NCI-H748 treated with DMSO at 0.1 percent for 48 hours (cell line): Measurements from ENCODE around the gene ACCSL.

Source experiments
- DNase-seq: peaks from one replicate; lab custom pipeline; 2025; lab: John Stamatoyannopoulos, UW

Gene ACCSL

DNA sequence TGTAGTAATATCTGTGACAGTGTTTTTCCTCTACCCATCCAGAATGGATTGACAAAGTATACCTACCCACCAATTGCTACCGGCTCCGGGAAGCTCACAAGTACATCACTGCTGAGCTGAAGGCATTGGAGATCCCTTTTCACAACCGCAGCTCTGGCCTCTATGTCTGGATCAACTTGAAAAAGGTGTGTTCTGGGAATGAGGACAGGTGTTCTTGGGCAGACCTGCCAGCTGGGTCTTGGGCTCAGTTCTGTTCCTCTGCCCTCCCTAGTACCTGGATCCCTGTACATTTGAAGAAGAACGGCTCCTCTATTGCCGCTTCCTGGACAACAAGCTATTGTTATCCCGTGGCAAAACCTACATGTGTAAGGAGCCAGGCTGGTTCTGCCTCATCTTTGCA lies 10.5 kb downstream of the ACCSL start:
- no peak for DNase-seq

DNA sequence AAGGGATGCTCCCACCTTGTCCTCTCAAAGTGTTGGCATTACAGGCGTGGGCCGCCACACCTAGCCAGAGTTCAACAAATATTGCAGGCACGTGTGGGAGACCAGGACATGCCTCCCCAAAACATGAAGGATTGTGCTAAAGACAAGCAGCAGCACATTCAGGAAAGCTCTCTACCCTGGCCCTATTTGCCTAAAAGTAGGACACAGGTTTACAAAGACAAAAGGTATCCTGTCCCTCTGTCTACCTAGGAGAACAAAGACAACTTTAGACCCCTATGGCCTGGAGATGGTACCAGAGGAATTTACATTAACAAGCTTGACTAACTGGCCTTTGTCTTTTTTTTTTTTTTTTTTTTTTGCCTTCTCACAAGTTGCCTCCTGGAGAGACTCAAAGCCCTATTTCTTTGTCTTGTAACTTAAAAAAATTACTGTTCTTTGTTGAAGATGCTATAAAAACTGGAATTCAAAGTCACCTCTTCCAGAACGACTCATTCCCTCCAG lies 17.4 kb downstream of the ACCSL start:
- DNase-seq: no peak

DNA sequence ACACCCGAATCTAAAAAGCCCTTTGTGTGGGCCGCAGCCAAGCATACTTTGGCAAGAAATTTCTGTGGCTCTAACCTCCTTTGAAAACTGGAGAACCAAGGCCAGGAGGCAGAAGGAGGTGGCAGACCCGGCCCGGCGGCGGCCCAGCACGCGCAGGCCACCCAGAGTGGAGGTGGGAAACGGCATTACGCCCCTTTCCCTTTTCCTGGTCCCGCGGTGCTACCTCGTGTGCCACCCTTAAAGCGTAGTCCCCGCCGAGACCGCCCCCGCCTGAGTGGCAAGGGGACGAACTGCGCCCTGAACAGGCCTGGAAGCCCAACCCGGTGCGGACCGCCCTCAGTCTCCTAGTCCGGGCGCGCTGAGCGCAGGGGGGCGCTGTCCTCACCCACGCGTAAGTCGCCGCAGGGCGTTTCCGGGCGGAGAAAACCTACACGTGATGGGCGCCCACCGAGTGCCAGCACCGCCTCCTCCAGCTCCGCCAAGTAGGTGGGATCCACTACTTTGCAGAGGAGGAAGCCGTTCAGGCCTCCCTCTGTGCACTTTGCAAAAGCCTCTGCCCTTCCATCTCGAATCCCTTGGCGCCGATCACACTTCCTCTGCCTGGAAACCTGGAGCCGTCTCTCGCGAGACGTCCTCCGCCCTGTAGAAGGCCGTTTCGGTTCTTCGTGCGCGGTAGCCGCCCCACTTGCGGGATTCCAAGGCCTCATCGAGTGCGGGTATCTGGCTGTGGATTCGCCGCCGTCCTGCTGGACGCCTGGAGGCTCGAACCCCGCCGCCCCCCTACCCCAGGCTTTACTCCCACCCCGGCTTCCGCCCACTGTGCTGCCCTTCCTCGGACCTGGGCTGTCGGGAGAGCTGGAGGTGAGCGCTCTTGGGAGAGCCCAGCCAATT lies 18.3 kb downstream of the ACCSL start, which contains the start of gene ACCS:
ACCS (plus strand) TSS at position 430 of the 891 bp plus-strand sequence. CDS start 1,358 bp downstream, outside the sequence.
- DNase-seq: peak; percentile 76

DNA sequence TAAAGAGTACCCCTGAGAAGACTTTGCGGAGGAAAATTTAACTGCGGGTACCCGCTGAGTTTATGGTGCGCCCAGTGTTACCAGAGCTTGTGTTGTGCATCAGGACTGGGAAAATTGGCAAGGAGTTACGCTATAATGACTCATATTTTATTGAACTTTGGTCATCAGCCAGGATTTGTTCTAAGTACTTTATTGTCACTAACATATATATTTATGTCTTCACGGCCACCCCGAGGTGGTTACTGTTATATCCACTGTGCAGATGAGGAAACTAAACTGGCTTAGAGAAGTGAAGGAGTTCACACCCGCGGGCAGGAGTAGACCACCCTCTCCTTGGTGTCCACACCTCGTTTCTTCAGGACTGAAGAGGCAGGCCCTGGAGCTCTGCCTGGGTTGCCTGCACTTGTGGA lies 19.0 kb downstream of the ACCSL start:
- no peak for DNase-seq

DNA sequence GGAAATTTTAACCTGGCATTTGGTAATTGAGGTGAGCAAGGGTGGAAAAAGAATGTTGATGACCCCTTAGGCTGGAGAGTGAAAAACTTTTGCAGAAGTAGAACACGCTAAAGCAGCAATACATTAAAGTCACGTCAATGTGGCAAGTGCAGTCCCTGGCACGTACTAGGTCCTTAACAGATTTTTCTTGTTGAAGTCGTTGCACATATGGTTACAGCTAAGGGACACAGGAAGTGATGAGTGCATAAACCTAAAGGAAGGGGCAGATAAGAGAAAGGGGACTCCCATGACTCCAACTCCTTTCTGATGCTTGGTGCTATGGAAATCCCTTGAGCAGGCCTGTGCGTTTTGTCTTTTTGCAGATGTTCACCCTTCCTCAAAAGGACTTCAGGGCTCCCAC lies 19.5 kb downstream of the ACCSL start:
- no peak for DNase-seq

DNA sequence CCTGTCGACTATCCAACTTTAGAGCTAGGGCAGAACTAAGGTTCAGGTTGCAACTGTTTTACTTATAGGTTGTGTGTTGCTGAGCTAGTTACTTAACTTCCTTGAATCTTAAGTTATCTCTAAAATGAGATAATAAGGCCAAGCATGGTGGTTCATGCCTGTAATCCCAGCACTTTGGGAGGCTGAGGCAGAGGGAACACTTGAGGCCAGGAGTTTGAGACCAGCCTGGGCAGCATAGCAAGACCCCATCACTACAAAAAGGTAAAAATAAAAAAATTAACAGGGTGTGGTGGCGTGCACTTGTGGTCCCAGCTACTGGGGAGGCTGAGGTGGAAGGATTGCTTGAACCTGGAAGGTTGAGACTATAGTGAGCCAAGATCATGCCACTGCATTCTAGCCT lies 20.4 kb downstream of the ACCSL start:
- DNase-seq: no peak

DNA sequence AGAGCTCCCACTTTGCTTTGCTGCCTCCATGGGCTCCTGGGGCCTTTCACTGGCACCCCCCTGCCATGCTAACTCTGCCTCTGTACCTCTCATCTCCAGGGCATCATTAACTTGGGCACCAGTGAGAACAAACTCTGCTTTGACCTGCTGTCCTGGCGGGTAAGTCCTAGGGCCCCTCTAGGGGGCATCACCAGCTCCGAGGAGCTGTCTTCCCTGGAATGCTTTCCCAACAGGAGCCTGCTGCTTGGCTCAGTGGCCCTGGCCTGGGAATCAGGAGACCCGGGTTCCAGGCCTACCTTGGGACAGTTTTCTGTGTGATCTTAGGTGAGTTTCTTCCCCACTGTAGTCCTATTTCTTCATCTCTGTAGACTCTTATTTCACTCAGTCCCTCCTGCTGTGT lies 23.4 kb downstream of the ACCSL start:
- DNase-seq: no peak

DNA sequence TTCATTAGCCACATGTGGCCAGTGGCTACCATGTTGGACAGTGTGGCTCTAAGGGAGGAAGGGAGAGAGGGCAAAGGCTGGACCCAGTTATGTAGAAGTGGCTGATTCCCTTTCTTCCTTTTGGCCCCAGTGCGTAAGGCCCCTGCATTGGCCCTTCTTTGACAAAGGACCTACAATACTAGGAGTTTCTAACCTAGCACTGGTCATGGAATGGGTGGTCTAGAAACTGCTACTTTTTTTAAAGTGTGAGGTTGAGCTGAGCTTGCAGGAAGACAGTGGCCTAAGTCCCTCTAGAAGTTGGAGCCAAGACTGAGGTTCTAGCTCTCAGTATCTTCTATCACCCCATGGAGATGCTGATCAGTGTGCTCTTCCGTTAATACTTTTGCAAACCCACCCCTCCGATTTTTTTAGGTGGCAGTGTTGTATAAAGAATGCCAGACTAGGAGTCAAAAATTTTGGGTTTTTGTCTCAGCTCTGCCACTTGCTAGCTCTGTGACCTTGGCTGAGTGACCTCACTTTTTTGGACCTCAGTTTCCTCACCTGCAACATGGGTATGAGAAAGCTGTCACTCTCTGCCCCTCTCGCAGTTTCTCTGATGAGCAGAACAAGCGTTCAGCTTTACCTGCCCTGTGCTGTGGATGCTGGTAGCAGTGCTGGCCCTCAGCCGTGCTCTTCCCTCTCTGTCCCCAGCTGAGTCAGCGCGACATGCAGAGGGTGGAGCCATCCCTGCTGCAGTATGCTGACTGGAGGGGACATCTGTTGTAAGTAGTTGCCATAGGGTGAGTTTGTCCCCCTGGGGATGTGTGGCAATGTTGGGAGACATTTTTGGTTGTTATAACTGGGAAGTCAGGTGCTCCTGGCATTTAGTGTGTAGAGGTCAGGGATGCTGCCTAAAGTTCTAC lies 25.2 kb downstream of the ACCSL start:
- no peak for DNase-seq

DNA sequence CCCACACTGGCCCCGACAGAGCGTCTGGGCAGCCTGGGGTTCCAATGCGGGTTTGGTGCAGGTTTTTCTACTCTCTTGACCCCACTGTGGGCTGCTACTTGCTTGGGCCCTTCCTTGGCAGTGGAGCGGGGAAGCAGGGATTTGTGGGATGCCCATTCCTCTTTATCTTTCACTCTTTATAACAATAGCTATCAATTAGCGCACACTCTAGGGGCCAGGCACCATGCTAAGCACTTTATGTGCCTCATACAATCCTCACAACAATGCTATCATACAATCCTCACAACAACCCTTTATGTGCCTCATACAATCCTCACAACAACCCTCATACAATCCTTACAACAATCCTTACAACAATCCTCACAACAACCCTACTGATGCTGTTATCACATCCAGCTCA lies 31.0 kb downstream of the ACCSL start:
- no peak for DNase-seq

DNA sequence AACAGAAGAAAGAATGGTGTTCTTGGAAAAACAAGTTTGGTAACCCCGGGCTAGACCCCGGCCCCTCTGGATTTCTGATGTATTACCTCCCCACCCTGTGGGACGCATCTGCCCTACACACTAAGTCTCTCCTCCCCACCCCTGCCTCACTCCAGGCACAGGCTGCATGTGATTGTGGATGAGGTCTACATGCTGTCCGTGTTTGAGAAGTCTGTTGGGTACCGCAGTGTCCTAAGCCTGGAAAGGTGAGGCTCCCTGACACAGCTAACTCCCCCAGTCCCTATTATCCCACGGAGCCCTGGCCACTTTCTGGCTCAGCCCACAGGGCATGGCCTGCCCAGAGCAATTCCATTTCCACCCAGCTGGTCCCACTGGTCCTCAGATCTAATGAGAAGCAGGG lies 31.6 kb downstream of the ACCSL start:
- DNase-seq: no peak

DNA sequence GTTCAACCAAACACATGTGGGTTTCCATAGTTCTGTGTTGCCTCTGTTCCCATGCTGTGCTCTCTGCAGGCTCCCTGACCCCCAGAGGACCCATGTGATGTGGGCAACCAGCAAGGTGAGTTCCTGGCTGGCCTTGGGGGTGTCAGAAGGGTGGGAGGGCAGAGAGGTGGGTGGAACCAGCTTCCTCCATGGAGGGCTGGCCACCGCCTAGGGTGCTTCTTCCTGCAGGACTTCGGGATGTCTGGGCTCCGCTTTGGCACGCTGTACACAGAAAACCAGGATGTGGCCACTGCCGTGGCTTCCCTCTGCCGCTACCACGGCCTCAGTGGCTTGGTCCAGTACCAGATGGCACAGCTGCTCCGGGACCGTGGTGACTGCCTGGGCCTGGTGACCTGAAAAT lies 33.2 kb downstream of the ACCSL start:
- DNase-seq: no peak

DNA sequence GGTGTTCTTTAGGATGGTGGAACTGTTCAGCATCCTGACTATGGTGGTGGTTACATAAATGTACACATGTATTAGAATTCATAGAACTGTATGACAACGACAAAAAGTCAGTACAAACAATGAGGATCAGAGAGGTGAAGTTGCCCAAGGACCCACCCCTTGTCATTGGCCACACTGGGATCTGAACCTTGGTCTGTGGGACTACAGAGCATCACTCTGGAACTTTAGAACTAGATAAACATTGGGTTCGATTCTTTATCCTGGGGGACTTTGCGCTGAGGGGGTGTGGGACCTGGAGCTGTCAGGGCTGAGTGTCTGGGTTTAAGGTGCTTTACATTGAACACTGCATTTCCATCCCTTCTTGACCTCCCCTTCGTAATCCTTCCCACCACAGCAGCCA lies 34.9 kb downstream of the ACCSL start:
- no peak for DNase-seq

DNA sequence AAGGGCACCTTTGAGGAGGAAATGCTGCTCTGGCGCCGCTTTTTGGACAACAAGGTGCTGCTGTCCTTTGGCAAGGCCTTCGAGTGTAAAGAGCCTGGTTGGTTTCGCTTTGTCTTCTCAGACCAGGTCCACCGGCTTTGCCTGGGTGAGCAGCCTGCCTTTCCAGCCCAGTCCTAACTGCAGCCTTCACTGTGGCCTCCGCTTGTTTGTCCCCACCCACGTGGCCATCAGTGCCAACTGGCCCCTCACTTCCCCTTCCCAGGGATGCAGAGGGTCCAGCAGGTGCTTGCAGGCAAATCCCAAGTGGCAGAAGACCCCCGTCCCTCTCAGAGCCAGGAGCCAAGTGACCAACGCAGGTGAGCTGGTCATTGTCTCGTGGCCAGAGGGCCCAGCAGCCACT lies 35.7 kb downstream of the ACCSL start:
- no peak for DNase-seq

DNA sequence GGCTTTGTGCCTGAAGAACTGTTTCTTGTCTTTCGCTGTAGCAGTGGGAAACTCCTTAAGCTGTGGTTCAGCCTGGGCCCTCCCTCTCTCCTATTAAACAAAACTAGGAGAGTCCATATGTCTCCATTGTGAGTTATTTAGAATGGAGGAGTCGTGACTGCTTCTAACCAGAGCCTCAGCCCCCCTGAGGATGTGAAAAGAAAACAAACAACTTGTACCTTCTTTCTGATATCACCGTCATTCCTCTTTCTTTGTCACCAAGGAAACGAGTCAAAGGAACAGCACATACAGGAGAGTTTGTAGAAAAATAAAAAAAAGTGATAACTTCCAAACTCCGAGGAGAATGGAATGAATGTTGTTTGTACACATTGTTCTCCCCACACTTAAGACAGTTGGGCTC lies 36.1 kb downstream of the ACCSL start:
- DNase-seq: no peak

DNA sequence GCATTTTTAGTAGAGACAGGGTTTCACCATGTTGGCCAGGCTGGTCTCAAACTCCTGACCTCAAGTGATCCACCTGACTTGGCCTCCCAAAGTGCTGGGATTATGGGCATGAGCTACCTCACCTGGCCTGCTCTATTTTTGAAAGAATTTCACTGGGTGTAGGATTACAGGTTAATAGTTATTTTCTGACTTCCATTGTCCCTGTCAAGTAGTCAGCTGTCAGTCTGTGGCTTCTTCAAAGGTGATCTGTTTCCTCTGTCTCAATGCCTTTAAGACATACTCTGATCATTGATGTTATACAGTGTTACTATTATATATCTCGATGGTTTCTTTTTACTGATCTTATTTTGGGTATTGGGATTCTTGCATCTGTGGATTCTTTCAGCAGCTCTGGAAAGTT lies 37.5 kb downstream of the ACCSL start:
- no peak for DNase-seq

DNA sequence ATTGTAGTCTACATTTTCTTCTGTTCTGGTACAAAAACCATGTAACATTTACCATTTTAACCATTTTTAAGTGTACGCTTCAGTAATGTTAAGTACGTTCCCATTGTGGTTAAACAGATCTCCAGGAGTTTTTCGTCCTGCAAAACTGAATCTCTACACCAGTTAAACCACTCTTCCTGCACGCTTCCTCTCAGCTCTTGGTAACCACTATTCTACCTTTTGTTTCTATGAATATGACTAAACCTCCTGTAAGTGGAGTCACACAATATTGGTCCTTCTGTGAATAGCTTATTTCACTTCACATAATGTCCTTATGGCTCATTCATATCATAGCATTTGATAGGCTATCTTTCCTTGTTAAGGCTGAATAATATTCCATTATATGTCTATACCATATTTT lies 40.6 kb downstream of the ACCSL start:
- no peak for DNase-seq

DNA sequence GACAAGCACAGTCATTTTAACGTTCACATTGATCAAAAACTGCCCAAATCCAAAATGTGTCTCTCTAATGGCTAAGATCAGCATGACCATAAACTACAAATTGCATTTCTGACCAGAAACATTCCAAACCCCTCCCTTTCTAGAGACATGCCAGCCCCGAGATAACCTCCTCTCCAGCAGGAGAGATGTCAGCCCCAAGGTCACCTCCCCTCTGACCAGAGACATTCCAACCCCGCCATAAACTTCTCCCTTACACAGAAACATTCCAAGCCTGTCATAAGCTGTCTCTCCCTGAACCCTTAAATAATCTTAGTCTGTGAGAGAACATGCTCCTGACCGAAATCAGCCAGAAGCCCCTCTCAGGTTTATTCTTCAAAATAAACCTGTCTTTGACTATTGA lies 41.1 kb downstream of the ACCSL start:
- DNase-seq: no peak

DNA sequence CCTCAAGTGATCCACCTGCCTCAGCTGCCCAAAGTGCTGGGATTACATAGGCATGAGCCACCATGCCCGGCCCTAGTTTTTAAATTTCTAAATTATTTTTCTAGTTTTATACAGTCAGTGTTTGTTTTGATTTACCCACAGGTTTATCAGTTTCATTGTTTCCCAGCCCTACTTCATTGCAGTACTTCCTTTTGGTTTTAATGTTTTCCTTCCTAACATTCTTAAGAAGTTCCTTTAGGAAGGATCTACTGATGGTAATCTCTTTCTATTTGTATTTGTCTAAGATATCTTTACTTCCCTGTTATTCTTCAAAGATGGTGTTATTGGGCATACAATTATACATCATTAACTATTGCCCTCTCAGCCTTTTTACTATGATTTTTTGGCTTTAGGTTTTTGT lies 42.8 kb downstream of the ACCSL start:
- DNase-seq: no peak

DNA sequence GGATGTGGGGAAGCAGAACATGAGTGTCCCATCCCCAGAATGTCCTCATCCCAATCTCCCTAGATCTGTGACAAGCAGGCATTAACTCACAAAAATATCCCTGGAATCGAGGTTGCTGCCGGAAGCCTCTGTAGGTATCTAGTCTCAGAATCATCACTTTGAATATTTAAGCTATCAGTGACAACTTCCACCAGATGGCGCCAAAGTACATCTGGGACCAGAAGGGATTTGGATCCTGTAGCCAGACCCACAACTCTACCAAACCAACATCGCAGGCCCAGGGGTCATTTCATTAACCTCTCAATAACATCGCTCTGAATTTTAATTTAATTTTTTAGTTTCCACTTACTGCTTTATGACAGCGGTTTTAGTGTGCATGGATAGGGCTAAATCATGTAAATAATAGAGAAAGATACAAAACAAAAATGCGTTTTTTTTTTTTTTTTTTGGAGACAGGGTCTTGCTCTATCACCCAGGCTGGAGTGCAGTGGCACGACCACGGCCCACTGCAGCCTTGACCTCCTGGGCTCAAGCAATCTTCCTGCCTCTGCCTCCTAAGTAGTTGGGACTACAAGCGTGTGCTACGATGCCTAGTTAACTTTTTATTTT lies 46.6 kb downstream of the ACCSL start:
- DNase-seq: peak; percentile 76

DNA sequence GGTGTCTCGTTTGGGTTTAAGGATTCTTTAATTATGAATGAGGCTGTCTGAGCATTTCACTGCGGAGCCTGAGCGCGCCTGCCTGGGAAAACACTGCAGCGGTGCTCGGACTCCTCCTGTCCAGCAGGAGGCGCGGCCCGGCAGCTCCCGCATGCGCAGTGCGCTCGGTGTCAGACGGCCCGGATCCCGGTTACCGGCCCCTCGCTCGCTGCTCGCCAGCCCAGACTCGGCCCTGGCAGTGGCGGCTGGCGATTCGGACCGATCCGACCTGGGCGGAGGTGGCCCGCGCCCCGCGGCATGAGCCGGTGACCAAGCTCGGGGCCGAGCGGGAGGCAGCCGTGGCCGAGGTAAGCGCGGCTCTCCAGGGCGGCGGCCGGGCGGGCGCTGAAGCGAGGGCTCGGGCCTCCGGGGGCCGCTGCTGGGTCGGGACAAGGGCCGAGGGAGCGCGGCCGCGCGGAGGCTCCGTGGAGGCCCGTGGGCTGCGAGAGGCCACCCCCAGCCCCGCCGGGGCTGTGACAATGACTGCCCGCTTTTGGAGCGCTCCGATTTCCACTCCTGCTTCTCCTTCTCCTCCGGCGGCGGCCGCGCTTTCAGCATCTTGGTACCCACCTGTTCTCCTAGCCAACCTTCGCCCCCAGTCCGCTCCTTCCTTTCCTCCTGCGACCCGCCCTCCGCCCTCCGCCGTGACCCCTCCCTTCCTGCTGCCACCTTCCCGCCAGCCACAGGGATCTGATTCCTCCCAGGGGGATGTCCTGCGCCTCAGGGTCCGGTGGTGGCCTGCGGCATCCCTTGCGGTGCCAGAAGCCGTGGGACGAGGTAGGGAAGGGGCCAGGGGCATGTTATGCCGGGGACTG lies 48.0 kb downstream of the ACCSL start, which contains the start of gene EXT2:
EXT2 (plus strand) TSS at position 173 of the 854 bp plus-strand sequence. CDS start 12,035 bp downstream, outside the sequence.
- peak; percentile 60 for DNase-seq
